Spinal cord (tissue), 10 donors: Measurements from ENCODE around the gene NLGN1. TPM values are rescaled to one million over a fixed set of nuclear protein-coding genes. Genes with fewer than 3 reads are reported as not detected.
A peak's percentile ranks its signal among the peaks of the same experiment; 100 is the strongest.

Source experiments
- DNase-seq, 6 donors: peaks; one replicate each; pipeline versions ENCODE4 v3.0.0 to v3.0.0-alpha.2; 2013 to 2015; ENCODE audit warnings: low spot score in 6 of 6, low read depth in 4 of 6
- H3K27ac ChIP-seq: one replicate; pipeline ENCODE4 v1.5.1; 2013; ENCODE audit warnings: low read depth, low read length, control low read depth
- H3K27me3 ChIP-seq: one replicate; pipeline ENCODE4 v1.6.1; 2013; ENCODE audit warnings: low read length; ENCODE audit not compliant: control insufficient read depth, insufficient read depth
- H3K36me3 ChIP-seq: one replicate; pipeline ENCODE4 v1.6.1; 2013; ENCODE audit warnings: low read length; ENCODE audit not compliant: control insufficient read depth, insufficient read depth
- H3K4me1 ChIP-seq: one replicate; pipeline ENCODE4 v1.6.1; 2013; ENCODE audit warnings: low read length; ENCODE audit not compliant: control insufficient read depth, insufficient read depth
- H3K4me3 ChIP-seq: one replicate; pipeline ENCODE4 v1.5.1; 2013; ENCODE audit warnings: low read depth, low read length, control low read depth
- H3K9me3 ChIP-seq: one replicate; pipeline ENCODE4 v1.6.1; 2013; ENCODE audit warnings: low read length; ENCODE audit not compliant: control insufficient read depth, insufficient read depth
- WGBS: methylation state at CpG from one replicate; pipeline ENCODE4 v1.1.5; 2013; ENCODE audit warnings: missing lambda C conversion rate; ENCODE audit not compliant: insufficient coverage; 5-methylcytosine and 5-hydroxymethylcytosine counted together
- polyA plus RNA-seq, 2 donors: library from polyadenylated mRNA; unstranded; fragments of 120-200 nt; gene quantifications; one replicate each; pipeline ENCODE4 v1.2.1, GENCODE V29; 2013; ENCODE audit not compliant: insufficient read length in 2 of 2
- total RNA-seq, 2 donors: library from RNA; depleted of rRNA in 1 of 2; stranded (reverse); fragments of 120-200 nt in 1 of 2; fragments of >200 nt in 1 of 2; gene quantifications; one replicate each; pipeline versions ENCODE4 v1.2.3 to v1.2.4, GENCODE V29; 2013 to 2014
- donor health status: healthy.

Gene NLGN1
- total and polyA plus RNA-seq, 4 donors: 18.9 to 81.2 (median 40.0) TPM

DNA sequence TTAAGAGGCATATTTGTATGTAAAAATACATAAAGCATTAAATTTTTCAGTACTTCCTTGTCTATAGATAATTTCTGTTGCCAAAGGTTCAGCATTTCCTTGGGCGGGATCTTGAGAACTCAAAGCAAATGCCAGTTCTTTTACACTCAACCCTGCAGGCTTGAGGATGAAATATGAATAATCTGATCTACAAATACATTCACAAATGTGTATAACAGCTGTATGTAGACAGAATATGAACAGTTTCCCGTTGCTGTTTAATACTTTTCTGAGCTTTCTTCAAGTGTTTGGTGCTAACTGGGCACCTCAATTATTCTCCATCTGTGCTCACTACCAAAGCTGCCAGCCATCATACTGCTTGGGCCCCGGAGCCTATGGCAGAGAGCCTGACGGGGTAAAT is 661.3 kb downstream of the NLGN1 start:
- Histone ChIP-seq H3K4me3 (no peak overlapping the region), H3K9me3 (peaks cover 8% of the 10 kb centered on the region), H3K27ac (no peak overlapping the region), H3K36me3 (no peaks in the 10 kb centered on the region), H3K4me1 (no peaks in the 10 kb centered on the region), H3K27me3 (no peaks in the 10 kb centered on the region)
- WGBS: 76% methylated on average over 3 of the region's 4 CpGs
- peak in 1 of 6 donors; percentile 45 for DNase-seq

DNA sequence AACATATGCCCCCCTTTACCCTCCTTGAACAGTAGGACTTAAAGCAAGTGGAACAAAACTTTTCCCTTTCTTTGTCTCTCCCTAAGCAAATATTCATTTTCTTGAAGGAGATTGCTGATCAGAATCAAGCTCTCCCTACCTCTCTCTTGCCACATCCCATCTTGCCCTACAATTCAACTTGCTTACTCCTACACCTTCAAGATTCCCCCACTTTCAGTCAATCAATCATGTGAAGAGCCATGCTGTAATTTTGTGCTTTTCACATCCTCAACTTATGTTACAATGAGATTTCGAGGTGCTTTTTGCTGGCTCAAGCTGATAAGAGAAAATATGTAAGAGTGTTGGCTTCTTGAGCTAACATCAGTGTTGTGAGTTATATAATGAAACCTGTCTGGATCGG is 662.9 kb downstream of the NLGN1 start:
- no peaks in the 10 kb centered on the region for H3K4me1 ChIP-seq
- H3K4me3 ChIP-seq: no peak overlapping the region
- no peaks in the 10 kb centered on the region for H3K27me3 ChIP-seq
- peaks cover 8% of the 10 kb centered on the region for H3K9me3 ChIP-seq
- no peaks in the 10 kb centered on the region for H3K36me3 ChIP-seq
- no CpG with 5 or more reads among the region's 2 CpGs for WGBS
- no peak for DNase-seq
- H3K27ac ChIP-seq: no peak overlapping the region

DNA sequence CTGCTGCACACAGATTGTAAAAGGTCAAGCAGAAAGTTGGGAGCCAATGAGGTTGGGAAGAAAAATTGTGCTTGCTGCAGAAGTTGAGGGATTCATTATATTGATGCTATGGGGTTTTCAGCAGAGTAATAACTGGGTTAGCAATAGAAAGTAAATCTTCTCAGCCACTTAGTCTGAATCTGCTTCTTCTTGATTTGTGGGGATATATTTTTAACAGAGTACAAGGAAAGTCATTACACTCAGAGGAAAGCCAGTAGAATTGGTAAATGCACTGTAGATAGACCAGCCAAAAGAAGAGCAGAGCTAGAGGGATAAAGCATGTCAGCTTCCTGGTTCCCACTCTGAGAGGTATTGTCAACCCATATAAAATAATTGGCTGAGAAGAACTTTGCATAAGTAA is 663.6 kb downstream of the NLGN1 start:
- Histone ChIP-seq H3K27ac (no peak overlapping the region), H3K9me3 (peaks cover 8% of the 10 kb centered on the region), H3K36me3 (no peaks in the 10 kb centered on the region), H3K4me1 (no peaks in the 10 kb centered on the region), H3K4me3 (no peak overlapping the region), H3K27me3 (no peaks in the 10 kb centered on the region)
- DNase-seq: peak in 2 of 6 donors; percentile 26 to 53

DNA sequence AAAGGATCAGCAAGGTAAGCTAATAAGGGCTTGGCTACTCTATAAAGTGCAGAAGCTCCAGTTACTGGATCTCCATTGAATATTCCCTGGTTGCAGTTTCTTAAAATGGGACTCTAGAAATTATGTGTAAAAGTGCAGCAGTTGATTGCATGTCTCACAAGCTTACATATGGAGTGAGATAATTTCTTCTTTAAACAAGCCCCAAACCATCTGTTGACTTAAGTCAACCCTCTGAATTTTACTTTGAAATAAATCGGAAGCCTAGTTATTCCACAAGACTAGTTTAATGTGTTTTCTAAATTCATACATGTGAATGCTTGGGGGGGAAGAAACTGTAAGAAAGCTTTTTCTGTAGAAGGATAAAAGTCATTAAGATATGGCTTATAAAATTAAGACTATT is 664.2 kb downstream of the NLGN1 start:
- H3K9me3 ChIP-seq: peaks cover 8% of the 10 kb centered on the region
- DNase-seq: peak in 2 of 6 donors; percentile 22 to 79

DNA sequence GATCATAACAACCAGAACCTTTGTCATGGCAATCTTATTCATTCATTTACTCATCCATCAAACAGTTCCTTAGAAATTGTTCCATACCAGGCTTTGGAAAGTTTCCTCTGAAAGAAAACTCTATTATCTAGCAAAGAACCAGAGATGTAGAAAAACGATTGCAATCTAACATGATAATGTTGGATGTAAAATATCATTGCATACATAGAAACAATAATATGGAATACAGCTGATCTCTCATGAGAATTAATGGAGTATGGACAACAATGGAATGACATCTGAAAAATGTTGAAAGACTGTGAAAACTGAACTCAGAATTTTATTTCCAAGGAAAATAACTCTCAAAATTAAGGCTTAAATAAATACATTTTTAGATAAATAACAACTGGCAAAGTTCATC is 665.4 kb downstream of the NLGN1 start:
- no peaks in the 10 kb centered on the region for H3K36me3 ChIP-seq
- no peak for DNase-seq
- no peaks in the 10 kb centered on the region for H3K27me3 ChIP-seq
- no peaks in the 10 kb centered on the region for H3K4me1 ChIP-seq
- no CpG with 5 or more reads among the region's 1 CpG for WGBS
- no peak overlapping the region for H3K27ac ChIP-seq
- H3K4me3 ChIP-seq: no peak overlapping the region
- H3K9me3 ChIP-seq: peaks cover 8% of the 10 kb centered on the region

More for the DNA sequence above, 664.2 kb downstream of the NLGN1 start:
- no peaks in the 10 kb centered on the region for H3K4me1 ChIP-seq
- H3K27me3 ChIP-seq: no peaks in the 10 kb centered on the region
- no peak overlapping the region for H3K27ac ChIP-seq
- no peak overlapping the region for H3K4me3 ChIP-seq
- no peaks in the 10 kb centered on the region for H3K36me3 ChIP-seq
- no CpG with 5 or more reads among the region's 1 CpG for WGBS

DNA sequence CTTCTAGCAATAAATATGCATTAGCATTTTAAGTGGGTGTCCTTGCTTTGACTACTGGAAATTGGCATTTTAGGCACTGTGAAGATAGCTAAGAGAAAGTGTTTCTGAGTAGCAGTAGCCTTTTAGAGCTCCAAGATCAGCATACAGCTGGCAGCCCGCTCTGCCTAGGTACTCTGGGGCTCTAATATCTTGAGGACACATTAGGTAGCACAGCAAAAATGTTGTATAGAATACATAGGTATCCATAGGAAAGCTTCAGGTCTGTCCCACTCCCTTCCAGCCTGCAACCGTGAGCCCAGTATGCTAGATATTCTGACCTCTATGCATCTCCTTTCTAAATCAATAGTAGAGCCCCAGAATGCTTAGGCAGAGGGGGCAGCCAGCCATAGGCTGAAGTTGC is 670.5 kb downstream of the NLGN1 start:
- DNase-seq: no peak
- WGBS: 75% methylated on average over 1 of the region's 2 CpGs
- H3K4me3 ChIP-seq: no peak overlapping the region
- H3K4me1 ChIP-seq: no peaks in the 10 kb centered on the region
- no peak overlapping the region for H3K27ac ChIP-seq
- H3K27me3 ChIP-seq: no peaks in the 10 kb centered on the region
- H3K36me3 ChIP-seq: no peaks in the 10 kb centered on the region
- peaks cover 3% of the 10 kb centered on the region for H3K9me3 ChIP-seq

DNA sequence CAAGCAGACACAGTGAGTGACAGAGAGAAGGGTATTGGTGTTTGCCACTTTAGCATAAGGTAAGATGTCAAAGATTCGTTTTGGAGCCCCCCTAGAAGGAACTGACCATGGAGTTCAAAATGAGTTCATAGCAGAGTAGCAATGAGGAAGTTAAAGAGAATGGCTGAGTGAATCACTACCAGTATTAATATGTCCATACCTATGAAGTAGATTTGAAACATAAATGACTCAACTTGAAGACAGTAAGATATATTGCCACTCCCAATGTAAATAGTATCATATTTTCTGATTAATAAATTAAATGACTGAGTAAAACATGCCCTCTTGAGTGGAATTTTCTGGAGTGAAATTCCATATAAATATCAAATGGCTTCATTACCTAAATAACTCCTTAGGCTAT is 675.1 kb downstream of the NLGN1 start:
- DNase-seq: no peak
- 80% methylated on average over 1 of the region's 1 CpG for WGBS
- no peaks in the 10 kb centered on the region for H3K4me1 ChIP-seq
- H3K27ac ChIP-seq: no peak overlapping the region
- no peaks in the 10 kb centered on the region for H3K36me3 ChIP-seq
- no peaks in the 10 kb centered on the region for H3K27me3 ChIP-seq
- H3K4me3 ChIP-seq: no peak overlapping the region
- H3K9me3 ChIP-seq: no peaks in the 10 kb centered on the region

DNA sequence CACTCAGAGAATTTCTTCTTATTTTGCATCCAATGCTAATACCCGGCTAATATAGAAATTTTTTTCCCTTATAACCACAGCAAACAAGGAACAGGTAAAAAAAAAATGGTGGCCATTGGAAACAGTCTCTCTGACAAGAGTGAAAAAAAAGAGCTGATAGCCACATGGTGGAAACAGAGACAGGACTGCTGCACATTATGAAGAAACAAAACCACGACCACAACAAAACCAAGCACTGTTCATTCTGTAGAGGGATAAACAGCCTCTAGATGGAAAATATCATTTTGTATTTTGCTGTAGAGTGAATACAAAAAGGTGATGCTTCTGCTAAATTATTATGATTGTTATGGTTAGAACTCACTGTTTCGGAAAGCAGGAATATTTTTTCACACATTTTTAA is 686.2 kb downstream of the NLGN1 start:
- no peak overlapping the region for H3K27ac ChIP-seq
- H3K4me1 ChIP-seq: no peaks in the 10 kb centered on the region
- no peak overlapping the region for H3K4me3 ChIP-seq
- no peak for DNase-seq
- no peaks in the 10 kb centered on the region for H3K36me3 ChIP-seq
- H3K9me3 ChIP-seq: no peaks in the 10 kb centered on the region
- no peaks in the 10 kb centered on the region for H3K27me3 ChIP-seq
- WGBS: no CpG with 5 or more reads among the region's 3 CpGs

DNA sequence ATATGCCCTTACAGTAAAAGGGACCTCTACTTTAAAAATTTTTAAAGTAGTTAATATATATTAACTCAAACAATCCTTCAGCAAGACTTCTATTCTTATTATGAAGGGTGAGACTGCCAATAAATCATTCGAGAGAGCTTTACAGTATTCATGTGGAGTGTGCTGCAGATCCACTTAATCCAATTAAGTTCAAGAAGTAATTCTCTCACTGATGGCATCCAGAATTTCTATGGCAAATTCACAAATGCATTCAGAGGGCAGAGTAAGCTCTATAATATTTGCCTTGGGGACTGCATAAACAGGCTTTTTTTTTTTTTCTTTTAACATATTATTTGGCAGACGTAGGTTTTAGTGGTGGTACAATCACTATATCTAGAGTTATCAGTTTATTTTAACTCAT is 692.0 kb downstream of the NLGN1 start:
- H3K9me3 ChIP-seq: no peaks in the 10 kb centered on the region
- no CpG with 5 or more reads among the region's 2 CpGs for WGBS
- H3K36me3 ChIP-seq: no peaks in the 10 kb centered on the region

DNA sequence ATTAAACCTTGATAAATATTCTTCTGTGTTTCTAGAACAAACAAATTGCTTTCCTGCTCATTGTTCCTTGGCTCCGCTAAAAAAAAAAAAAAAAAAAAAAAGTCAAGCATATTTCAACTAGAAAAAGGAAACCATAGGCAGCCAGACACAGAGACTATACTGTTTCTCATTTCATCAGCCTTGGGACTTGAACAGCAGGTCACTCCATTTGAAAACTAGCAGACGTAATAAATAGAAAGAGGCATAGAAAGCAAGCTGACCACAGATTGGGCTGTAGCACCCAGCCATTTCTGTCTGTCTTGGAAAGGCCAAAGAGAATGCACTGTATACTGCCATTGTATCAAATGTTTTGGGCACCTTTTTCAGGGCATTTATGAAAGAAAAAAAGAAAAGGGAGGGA is 697.1 kb downstream of the NLGN1 start:
- Histone ChIP-seq H3K27ac (no peak overlapping the region), H3K4me1 (no peaks in the 10 kb centered on the region), H3K9me3 (no peaks in the 10 kb centered on the region), H3K4me3 (no peak overlapping the region), H3K27me3 (no peaks in the 10 kb centered on the region), H3K36me3 (no peaks in the 10 kb centered on the region)
- 57% methylated on average over 1 of the region's 2 CpGs for WGBS
- DNase-seq: no peak

More for the DNA sequence above, 692.0 kb downstream of the NLGN1 start:
- Histone ChIP-seq H3K4me1 (no peaks in the 10 kb centered on the region), H3K4me3 (no peak overlapping the region), H3K27me3 (no peaks in the 10 kb centered on the region), H3K27ac (no peak overlapping the region)
- peak in 1 of 6 donors; percentile 45 for DNase-seq
